MM.1S (cell line): ENCODE measurements around the gene MUC22.

Experiments used
- DNase-seq: peaks from one replicate; pipeline ENCODE4 v3.0.0-alpha.2; 2015
- H2AFZ ChIP-seq: fragments of 300-600 bp; sonication (generic); 2 replicates; pipeline ENCODE4 v1.6.0; 2016; ENCODE audit warnings: antibody characterized with exemption, low read length
- H3F3A ChIP-seq: fragments of 300-600 bp; sonication (generic); 2 replicates; pipeline ENCODE4 v1.6.1; 2016; ENCODE audit warnings: mild to moderate bottlenecking, antibody characterized with exemption, low read length, moderate library complexity, mixed read lengths; ENCODE audit not compliant: insufficient read depth
- H3K27ac ChIP-seq: fragments of 300-600 bp; sonication (generic); 2 replicates; pipeline ENCODE4 v1.5.1; 2016; ENCODE audit warnings: mild to moderate bottlenecking, low read length
- H3K27me3 ChIP-seq: fragments of 300-600 bp; sonication (generic); replicated peaks from 2 replicates; pipeline ENCODE4 v1.6.0; 2016; ENCODE audit warnings: low read length; ENCODE audit not compliant: insufficient read depth
- H3K36me3 ChIP-seq: fragments of 300-600 bp; sonication (generic); replicated peaks from 2 replicates; pipeline ENCODE4 v1.6.1; 2016; ENCODE audit warnings: mild to moderate bottlenecking, low read length, mixed read lengths; ENCODE audit not compliant: insufficient read depth
- H3K4me1 ChIP-seq: fragments of 300-600 bp; sonication (generic); 2 replicates; pipeline ENCODE4 v1.6.1; 2016; ENCODE audit warnings: low read length, mixed read lengths
- H3K4me2 ChIP-seq: fragments of 300-600 bp; sonication (generic); 2 replicates; pipeline ENCODE4 v1.6.0; 2016; ENCODE audit warnings: low read depth, low read length
- H3K4me3 ChIP-seq: fragments of 300-600 bp; sonication (generic); 2 replicates; pipeline ENCODE4 v1.5.1; 2016; ENCODE audit warnings: low read length, mixed read lengths
- H3K79me2 ChIP-seq: fragments of 300-600 bp; sonication (generic); 2 replicates; pipeline ENCODE4 v1.6.1; 2016; ENCODE audit warnings: mixed run types, low read length, mixed read lengths
- H3K9ac ChIP-seq: fragments of 300-600 bp; sonication (generic); 2 replicates; pipeline ENCODE4 v1.6.1; 2016; ENCODE audit warnings: low read length, mixed read lengths
- H3K9me2 ChIP-seq: fragments of 300-600 bp; sonication (generic); replicated peaks from 2 replicates; pipeline ENCODE4 v1.6.1; 2016; ENCODE audit warnings: mild to moderate bottlenecking, low read length, mixed read lengths; ENCODE audit not compliant: insufficient read depth
- H3K9me3 ChIP-seq: fragments of 300-600 bp; sonication (generic); replicated peaks from 2 replicates; pipeline ENCODE4 v1.6.1; 2016; ENCODE audit warnings: mild to moderate bottlenecking, low read length, mixed read lengths; ENCODE audit not compliant: insufficient read depth
- H4K20me1 ChIP-seq: fragments of 300-600 bp; sonication (generic); 2 replicates; pipeline ENCODE4 v1.6.1; 2016; ENCODE audit warnings: mild to moderate bottlenecking, low read length, moderate library complexity, mixed read lengths; ENCODE audit not compliant: insufficient read depth
- EZH2 ChIP-seq: fragments of 300-600 bp; sonication (generic); optimal IDR thresholded peaks from 2 replicates; pipeline ENCODE3; 2017; ENCODE audit warnings: low read depth, mild to moderate bottlenecking, antibody characterized with exemption, low read length, mixed read lengths
- EZH2phosphoT487 ChIP-seq: fragments of 300-600 bp; sonication (generic); IDR thresholded peaks from 2 replicates; pipeline ENCODE4 v1.6.1; 2018; ENCODE audit warnings: antibody characterized with exemption, low read length
- TF ChIP-seq, protein P1 (sequence below): fragments of 300-600 bp; sonication (generic); IDR thresholded peaks from 2 replicates; pipeline ENCODE4 v1.5.1; 2016; ENCODE audit warnings: antibody characterized with exemption, low read length, mixed read lengths

The MUC22 gene

DNA sequence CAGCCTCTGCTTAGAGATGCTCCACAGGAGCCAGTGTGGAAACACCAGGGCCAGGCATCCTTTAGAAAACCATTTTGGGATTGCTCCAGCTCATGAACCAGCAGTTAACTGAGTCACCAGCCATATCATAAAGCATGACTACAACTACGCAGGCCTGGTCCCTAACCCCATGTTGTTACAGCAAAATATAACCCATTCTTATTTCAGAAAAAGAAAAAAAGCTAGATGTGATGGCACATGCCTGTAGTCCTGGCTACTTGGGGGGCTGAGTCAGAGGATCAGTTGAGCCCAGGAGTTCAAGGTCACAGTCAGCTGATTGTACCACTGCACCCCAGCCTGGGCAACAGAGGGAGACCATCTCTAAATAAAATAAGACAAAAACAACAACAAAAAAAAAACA lies 65.3 kb downstream of the MUC22 start:
- no peaks in the 10 kb centered on the region for H3K79me2 ChIP-seq
- H3K27ac ChIP-seq, result no peak overlapping the region
- no peaks in the 10 kb centered on the region for H3K36me3 ChIP-seq
- H4K20me1 ChIP-seq, result no peaks in the 10 kb centered on the region
- no peaks in the 10 kb centered on the region for H3K9me3 ChIP-seq
- H3K4me3 ChIP-seq, result no peak overlapping the region
- TF ChIP-seq EZH2 (no peak), EZH2phosphoT487 (no peak)
- TF ChIP-seq, protein P1, sequence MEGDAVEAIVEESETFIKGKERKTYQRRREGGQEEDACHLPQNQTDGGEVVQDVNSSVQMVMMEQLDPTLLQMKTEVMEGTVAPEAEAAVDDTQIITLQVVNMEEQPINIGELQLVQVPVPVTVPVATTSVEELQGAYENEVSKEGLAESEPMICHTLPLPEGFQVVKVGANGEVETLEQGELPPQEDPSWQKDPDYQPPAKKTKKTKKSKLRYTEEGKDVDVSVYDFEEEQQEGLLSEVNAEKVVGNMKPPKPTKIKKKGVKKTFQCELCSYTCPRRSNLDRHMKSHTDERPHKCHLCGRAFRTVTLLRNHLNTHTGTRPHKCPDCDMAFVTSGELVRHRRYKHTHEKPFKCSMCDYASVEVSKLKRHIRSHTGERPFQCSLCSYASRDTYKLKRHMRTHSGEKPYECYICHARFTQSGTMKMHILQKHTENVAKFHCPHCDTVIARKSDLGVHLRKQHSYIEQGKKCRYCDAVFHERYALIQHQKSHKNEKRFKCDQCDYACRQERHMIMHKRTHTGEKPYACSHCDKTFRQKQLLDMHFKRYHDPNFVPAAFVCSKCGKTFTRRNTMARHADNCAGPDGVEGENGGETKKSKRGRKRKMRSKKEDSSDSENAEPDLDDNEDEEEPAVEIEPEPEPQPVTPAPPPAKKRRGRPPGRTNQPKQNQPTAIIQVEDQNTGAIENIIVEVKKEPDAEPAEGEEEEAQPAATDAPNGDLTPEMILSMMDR, result no peak
- H3K9me2 ChIP-seq, result no peaks in the 10 kb centered on the region
- H3K27me3 ChIP-seq, result no peaks in the 10 kb centered on the region
- DNase-seq, result no peak
- H3K9ac ChIP-seq, result no peak overlapping the region
- no peak overlapping the region for H3K4me2 ChIP-seq
- H2AFZ ChIP-seq, result no peak overlapping the region
- no peaks in the 10 kb centered on the region for H3K4me1 ChIP-seq
- no peaks in the 10 kb centered on the region for H3F3A ChIP-seq

DNA sequence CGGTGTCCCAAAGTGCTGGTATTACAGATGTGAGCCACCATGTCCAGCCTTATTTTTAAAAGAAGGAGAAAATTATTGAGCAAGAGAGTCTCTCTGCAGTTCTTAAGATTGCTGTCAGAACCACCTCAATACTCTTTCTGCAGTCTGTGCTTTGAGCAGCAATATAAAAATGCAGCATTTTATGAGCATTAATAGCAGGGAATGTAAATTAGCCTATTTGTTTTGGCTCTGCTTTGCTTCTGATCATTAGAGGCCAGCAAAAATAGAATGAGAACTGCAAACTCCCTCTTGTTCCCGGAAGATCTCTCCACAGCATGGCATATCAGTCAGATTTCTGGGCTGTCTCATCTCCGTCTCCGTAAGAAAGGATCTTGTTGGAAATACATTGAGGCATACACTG lies 66.3 kb downstream of the MUC22 start:
- Histone ChIP-seq H3K9me3 (no peaks in the 10 kb centered on the region), H3K4me2 (no peak overlapping the region), H3F3A (no peaks in the 10 kb centered on the region), H3K27me3 (no peaks in the 10 kb centered on the region), H3K36me3 (no peaks in the 10 kb centered on the region), H3K9me2 (no peaks in the 10 kb centered on the region), H3K4me1 (no peaks in the 10 kb centered on the region), H3K4me3 (no peak overlapping the region), H3K79me2 (no peaks in the 10 kb centered on the region), H4K20me1 (no peaks in the 10 kb centered on the region), H3K9ac (no peak overlapping the region), H3K27ac (no peak overlapping the region), H2AFZ (no peak overlapping the region)
- DNase-seq, result no peak
- TF ChIP-seq EZH2phosphoT487 (no peak), EZH2 (no peak)
- TF ChIP-seq, protein P1, result no peak

DNA sequence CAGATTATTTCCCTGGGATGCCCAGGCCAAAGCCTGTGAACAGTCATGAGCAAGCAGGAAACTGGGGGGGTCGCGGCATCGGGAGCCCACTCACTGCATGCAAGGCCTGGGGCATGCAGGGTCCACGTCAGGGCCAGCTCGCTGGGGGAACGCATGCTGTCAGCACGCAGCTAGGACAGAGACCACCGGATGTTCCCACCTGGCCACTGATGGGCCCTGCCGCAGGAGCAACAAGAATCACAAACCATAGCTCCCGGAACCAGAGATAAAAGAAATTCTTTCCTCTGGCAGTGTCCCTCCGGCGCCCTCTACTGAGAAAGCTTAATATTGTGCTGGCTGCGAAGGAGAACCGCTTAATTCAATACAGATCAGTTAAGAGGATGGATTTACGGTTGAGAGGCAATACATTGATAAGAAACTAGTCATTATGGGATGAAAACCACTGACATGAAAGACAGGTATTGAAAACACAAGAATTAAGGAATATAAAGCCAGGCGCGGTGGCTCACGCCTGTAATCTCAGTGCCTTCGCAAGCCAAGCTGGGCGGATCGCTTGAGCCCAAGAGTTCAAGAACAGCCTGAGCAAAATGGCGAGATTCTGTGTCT lies 69.5 kb downstream of the MUC22 start:
- Histone ChIP-seq H3K4me3 (0 out of 2 replicates have a peak overlapping the region, but pooled peaks have one; percentile 16), H3K27ac (no peak overlapping the region), H3K36me3 (no peaks in the 10 kb centered on the region), H3K4me1 (no peaks in the 10 kb centered on the region), H3K9me2 (no peaks in the 10 kb centered on the region), H3K4me2 (peak overlapping the region; percentile 63; the same call in 1 of the 2 replicates), H2AFZ (peak overlapping the region; percentile 75), H3K79me2 (no peaks in the 10 kb centered on the region), H4K20me1 (no peaks in the 10 kb centered on the region), H3K9me3 (no peaks in the 10 kb centered on the region), H3F3A (no peaks in the 10 kb centered on the region), H3K9ac (no peak overlapping the region), H3K27me3 (no peaks in the 10 kb centered on the region)
- TF ChIP-seq, protein P1, result peak; percentile 83
- TF ChIP-seq EZH2phosphoT487 (no peak), EZH2 (no peak)
- DNase-seq, result peak; percentile 70
